Measurements from ENCODE around the gene CPNE7. TPM values are rescaled to one million over a fixed set of nuclear protein-coding genes. Genes with fewer than 3 reads are reported as not detected.
A peak's percentile ranks its signal among the peaks of the same experiment; 100 is the strongest.

CPNE7 gene
- polyA plus RNA-seq (2013) = 2.2 TPM

DNA sequence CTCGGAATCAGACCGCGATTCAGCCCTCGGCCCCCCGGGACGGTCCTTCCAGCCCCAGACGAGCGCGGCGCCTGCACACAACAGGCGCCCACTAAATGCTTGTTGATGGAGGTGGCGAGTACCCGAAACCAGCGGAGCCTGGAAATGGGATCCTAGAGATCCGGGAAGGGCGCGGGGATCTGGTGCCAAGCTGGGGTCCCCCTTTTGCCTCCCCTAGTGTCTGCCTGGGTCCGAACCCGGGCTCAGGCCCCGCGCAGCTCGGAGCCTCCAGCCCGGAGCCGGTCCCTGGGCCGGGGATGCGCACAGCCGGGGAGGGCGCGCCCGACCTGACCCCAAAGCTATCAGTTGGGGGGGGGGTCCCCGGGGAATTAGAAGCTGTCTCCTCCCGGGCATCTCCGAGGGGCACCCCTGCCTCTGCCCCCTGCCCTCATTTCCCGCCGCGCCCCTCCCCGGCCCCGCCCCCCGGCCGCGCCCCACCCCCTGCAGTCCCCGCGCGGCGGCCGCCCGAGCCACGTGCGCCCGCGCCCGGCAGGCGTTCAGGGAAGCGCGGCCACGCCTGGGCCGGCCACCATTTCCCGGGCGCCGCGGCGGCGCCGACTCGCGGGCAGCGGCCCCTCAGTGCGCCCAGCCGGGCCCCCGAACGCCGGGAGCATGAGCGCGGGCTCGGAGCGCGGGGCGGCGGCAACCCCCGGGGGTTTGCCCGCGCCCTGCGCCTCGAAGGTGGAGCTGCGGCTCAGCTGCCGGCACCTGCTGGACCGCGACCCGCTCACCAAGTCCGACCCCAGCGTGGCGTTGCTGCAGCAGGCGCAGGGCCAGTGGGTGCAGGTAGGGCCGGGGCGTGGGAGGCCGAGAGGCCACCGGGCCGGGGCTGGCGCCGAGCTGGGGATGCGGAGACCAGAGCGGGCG lies at the start of gene CPNE7:
Gene CPNE7 (plus strand): TSS at position 512 of the 906 bp plus-strand sequence. CDS start 140 bp downstream, at position 652.
- H3K4me3 ChIP-seq (ENCODE audit: control insufficient read depth in 1 of 7, extremely low read depth in 1 of 7, insufficient read depth in 4 of 7, low read depth in 2 of 7, low read length in 6 of 7) = peak within 1 kb of the TSS; percentile 1 to 64 (median 37)
- H3K36me3 ChIP-seq (ENCODE audit: control insufficient read depth in 4 of 4, insufficient read depth in 4 of 4, low read length in 3 of 4) = no peaks in the 10 kb centered on the region
- peaks cover 0 to 39% (median 36%) of the 10 kb centered on the region in 4 experiments for H3K4me1 ChIP-seq (ENCODE audit: control extremely low read depth in 1 of 4, control insufficient read depth in 4 of 4, insufficient read depth in 4 of 4, low read length in 3 of 4)
- ChIA-PET CTCF (interaction anchor here (0.7 to 1.2 kb wide), 4 partner anchors 27 to 122 kb away, joined by 3 to 4 read pairs (median 3); no protein-coding TSS in a partner anchor), POLR2A (no interaction called here)
- H3K27ac ChIP-seq (ENCODE audit: insufficient read depth in 1 of 2, low read depth in 1 of 2, low read length in 2 of 2, poor library complexity in 1 of 2, severe bottlenecking in 2 of 2) = no peak within 1 kb of the TSS
- DNase-seq = peak in 2 of 3 donors; percentile 22 to 26
- peaks cover 0 to 39% (median 2%) of the 10 kb centered on the region in 5 experiments for H3K27me3 ChIP-seq (replicated peaks in 2 of 5; ENCODE audit: control insufficient read depth in 4 of 5, insufficient read depth in 5 of 5, low read length in 4 of 5)
- under 1% methylated on average over 79 of the region's 103 CpGs for WGBS (ENCODE audit: insufficient coverage)
- H3K9me3 ChIP-seq (ENCODE audit: control extremely low read depth in 1 of 5, control insufficient read depth in 4 of 5, insufficient read depth in 2 of 5, low read depth in 1 of 5, low read length in 4 of 5) = peaks cover 0 to 9% (median 0%) of the 10 kb centered on the region in 5 experiments

DNA sequence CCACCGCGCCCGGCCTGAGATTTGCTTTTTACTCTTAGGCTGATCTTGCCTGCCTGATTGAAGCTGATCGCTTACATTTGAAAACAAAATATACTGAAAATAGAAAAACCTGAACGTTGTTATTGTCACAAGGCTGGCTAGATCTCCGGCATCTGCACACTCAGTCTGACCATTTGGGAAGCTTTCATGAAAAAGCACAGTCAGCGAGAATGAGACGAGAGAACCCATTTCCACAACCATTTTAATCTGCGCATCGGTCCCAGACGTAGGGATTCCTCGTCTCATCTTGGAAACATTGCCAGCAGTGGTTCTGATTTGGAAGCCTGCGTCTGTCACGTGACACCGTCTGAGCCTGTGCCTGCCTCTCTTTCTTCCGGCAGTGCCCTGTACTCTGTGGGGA lies 46.5 kb upstream of the CPNE7 start:
- DNase-seq = no peak
- H3K4me1 ChIP-seq (ENCODE audit: control extremely low read depth in 1 of 4, control insufficient read depth in 4 of 4, insufficient read depth in 4 of 4, low read length in 3 of 4) = peaks cover 4 to 12% (median 10%) of the 10 kb centered on the region in 4 experiments
- no peak overlapping the region for H3K27ac ChIP-seq (ENCODE audit: insufficient read depth in 1 of 2, low read depth in 1 of 2, low read length in 2 of 2, poor library complexity in 1 of 2, severe bottlenecking in 2 of 2)
- H3K9me3 ChIP-seq (ENCODE audit: control extremely low read depth in 1 of 5, control insufficient read depth in 4 of 5, insufficient read depth in 2 of 5, low read depth in 1 of 5, low read length in 4 of 5) = no peaks in the 10 kb centered on the region
- no peaks in the 10 kb centered on the region for H3K27me3 ChIP-seq (replicated peaks in 2 of 5; ENCODE audit: control insufficient read depth in 4 of 5, insufficient read depth in 5 of 5, low read length in 4 of 5)
- 92% methylated on average over 16 of the region's 16 CpGs for WGBS (ENCODE audit: insufficient coverage)
- H3K36me3 ChIP-seq (ENCODE audit: control insufficient read depth in 4 of 4, insufficient read depth in 4 of 4, low read length in 3 of 4) = peaks cover 13 to 78% (median 61%) of the 10 kb centered on the region in 4 experiments
- no peak overlapping the region for H3K4me3 ChIP-seq (ENCODE audit: control insufficient read depth in 1 of 7, extremely low read depth in 1 of 7, insufficient read depth in 4 of 7, low read depth in 2 of 7, low read length in 6 of 7)
- POLR2A ChIA-PET = interaction anchor here (0.6 kb wide), 1 partner anchor 41 kb away, joined by 4 read pairs; no protein-coding TSS in a partner anchor
- CTCF ChIA-PET = interaction anchor here (0.9 to 1.3 kb wide), 6 partner anchors 11 to 194 kb away, joined by 3 to 4 read pairs (median 3); no protein-coding TSS in a partner anchor

DNA sequence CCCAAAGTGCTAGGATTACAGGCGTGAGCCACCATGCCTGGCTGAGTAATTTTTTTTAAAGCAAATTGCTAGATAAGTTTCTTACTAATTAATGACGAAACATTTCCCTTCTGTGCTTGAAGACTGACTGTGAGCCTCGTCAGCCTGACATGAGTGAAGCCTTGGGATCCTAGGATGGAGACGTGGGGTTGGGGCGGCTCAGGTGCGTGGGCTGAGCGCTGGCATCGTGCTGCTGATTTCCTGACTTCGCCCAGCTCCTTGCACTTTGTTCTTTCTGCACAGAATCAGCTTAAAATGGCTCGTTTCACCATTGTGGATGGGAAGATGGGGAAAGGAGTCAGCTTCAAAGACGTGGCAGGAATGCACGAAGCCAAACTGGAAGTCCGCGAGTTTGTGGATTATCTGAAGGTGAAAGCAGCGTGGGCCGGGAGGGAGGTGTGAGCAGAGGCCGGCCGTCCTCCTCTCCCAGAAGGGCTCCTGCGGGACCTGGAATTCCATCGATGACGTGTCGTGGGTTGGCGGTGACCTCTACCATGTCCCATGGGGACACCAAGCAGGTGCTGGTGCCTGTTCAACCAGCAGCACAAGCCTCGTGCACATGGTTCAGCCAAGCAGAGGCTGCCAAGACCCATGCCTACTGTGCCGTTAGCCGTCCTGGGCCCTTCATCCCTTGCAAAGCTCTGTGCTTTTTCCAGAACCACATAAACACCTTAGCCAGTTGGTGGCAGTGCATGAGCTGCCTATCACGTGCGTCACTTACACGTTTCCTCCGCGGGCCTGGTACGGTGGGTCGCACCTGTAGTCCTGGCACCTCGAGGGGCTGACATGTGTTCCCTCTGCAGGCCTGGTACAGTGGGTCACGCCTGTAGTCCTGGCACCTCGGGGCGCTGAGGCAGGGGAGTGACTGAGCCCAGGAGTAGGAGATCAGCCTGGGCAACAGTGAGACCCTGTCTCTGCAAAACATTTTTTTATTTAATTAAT lies 44.9 kb upstream of the CPNE7 start:
- DNase-seq = no peak
- ChIA-PET CTCF (interaction anchor here (1.3 kb wide), 2 partner anchors 9 to 12 kb away, joined by 3 read pairs; no protein-coding TSS in a partner anchor), POLR2A (interaction anchor here (0.7 kb wide), 1 partner anchor 54 kb away, joined by 3 read pairs; no protein-coding TSS in a partner anchor)
- Histone ChIP-seq H3K27me3 (replicated peaks in 2 of 5; ENCODE audit: control insufficient read depth in 4 of 5, insufficient read depth in 5 of 5, low read length in 4 of 5) (no peaks in the 10 kb centered on the region), H3K9me3 (ENCODE audit: control extremely low read depth in 1 of 5, control insufficient read depth in 4 of 5, insufficient read depth in 2 of 5, low read depth in 1 of 5, low read length in 4 of 5) (no peaks in the 10 kb centered on the region), H3K27ac (ENCODE audit: insufficient read depth in 1 of 2, low read depth in 1 of 2, low read length in 2 of 2, poor library complexity in 1 of 2, severe bottlenecking in 2 of 2) (no peak overlapping the region), H3K36me3 (ENCODE audit: control insufficient read depth in 4 of 4, insufficient read depth in 4 of 4, low read length in 3 of 4) (peaks cover 10 to 72% (median 49%) of the 10 kb centered on the region in 4 experiments), H3K4me1 (ENCODE audit: control extremely low read depth in 1 of 4, control insufficient read depth in 4 of 4, insufficient read depth in 4 of 4, low read length in 3 of 4) (peaks cover 4 to 24% (median 24%) of the 10 kb centered on the region in 4 experiments), H3K4me3 (ENCODE audit: control insufficient read depth in 1 of 7, extremely low read depth in 1 of 7, insufficient read depth in 4 of 7, low read depth in 2 of 7, low read length in 6 of 7) (no peak overlapping the region)
- WGBS (ENCODE audit: insufficient coverage) = 97% methylated on average over 30 of the region's 37 CpGs

DNA sequence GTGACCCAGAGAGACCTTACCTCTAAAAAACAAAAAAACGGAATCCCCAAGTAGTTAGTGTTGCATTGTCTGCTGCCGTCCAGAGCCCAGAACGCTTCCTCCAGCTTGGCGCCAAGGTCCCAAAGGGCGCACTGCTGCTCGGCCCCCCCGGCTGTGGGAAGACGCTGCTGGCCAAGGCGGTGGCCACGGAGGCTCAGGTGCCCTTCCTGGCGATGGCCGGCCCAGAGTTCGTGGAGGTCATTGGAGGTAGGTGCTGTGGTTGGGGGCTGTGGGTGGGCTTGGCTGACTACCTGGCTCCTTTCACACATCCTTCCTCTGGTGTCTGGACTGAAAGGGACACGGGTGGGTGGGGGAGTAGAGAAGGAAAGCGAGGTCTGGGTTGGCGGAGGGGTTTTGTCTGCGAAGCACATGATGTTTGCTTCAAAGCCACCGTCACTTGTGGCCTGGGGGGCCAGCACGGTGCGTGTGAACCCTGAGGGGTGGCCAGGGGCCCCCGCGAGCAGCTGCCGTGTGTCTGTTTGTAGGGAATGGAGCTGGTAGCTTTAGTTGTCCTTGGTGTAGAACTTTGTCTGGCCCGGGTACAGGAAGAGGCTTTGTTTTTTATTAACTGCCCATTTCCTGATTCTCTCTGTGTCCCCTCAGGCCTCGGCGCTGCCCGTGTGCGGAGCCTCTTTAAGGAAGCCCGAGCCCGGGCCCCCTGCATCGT lies 43.6 kb upstream of the CPNE7 start:
- Histone ChIP-seq H3K27ac (ENCODE audit: insufficient read depth in 1 of 2, low read depth in 1 of 2, low read length in 2 of 2, poor library complexity in 1 of 2, severe bottlenecking in 2 of 2) (no peak overlapping the region), H3K9me3 (ENCODE audit: control extremely low read depth in 1 of 5, control insufficient read depth in 4 of 5, insufficient read depth in 2 of 5, low read depth in 1 of 5, low read length in 4 of 5) (no peaks in the 10 kb centered on the region), H3K4me1 (ENCODE audit: control extremely low read depth in 1 of 4, control insufficient read depth in 4 of 4, insufficient read depth in 4 of 4, low read length in 3 of 4) (peaks cover 4 to 25% (median 24%) of the 10 kb centered on the region in 4 experiments), H3K4me3 (ENCODE audit: control insufficient read depth in 1 of 7, extremely low read depth in 1 of 7, insufficient read depth in 4 of 7, low read depth in 2 of 7, low read length in 6 of 7) (no peak overlapping the region), H3K27me3 (replicated peaks in 2 of 5; ENCODE audit: control insufficient read depth in 4 of 5, insufficient read depth in 5 of 5, low read length in 4 of 5) (no peaks in the 10 kb centered on the region), H3K36me3 (ENCODE audit: control insufficient read depth in 4 of 4, insufficient read depth in 4 of 4, low read length in 3 of 4) (peaks cover 6 to 66% (median 43%) of the 10 kb centered on the region in 4 experiments)
- DNase-seq = no peak
- POLR2A ChIA-PET = interaction anchor here (0.7 kb wide), 1 partner anchor 52 kb away, joined by 3 read pairs; no protein-coding TSS in a partner anchor
- 96% methylated on average over 21 of the region's 31 CpGs for WGBS (ENCODE audit: insufficient coverage)
- CTCF ChIA-PET = interaction anchor here (0.7 to 1.4 kb wide), 3 partner anchors 10 to 25 kb away, joined by 3 to 4 read pairs (median 4); no protein-coding TSS in a partner anchor

DNA sequence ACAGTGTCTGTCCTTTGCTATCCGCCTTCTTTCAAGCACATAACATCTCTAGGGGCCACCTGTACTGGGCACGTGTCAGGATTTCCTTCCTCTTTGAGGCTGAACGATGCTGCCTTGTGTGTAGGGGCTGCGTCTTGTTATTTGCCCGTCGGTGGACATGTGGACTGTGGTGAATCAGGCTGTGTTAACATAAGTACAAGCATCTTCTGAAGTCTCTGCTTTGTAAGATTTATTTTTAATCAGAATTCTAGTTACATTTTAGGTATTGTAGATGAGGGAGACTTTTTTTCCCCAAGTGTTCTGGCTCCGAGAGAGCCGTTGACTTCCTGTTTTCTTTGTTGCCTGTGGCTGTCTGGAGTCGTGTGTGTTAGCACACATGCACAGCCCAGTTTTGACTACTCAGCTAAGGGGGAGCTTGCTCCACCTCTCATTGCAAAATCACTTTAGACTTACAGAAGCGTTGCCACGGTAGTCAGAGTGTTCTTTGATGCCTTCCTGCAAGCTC lies 41.3 kb upstream of the CPNE7 start:
- peaks cover 4 to 25% (median 24%) of the 10 kb centered on the region in 4 experiments for H3K4me1 ChIP-seq (ENCODE audit: control extremely low read depth in 1 of 4, control insufficient read depth in 4 of 4, insufficient read depth in 4 of 4, low read length in 3 of 4)
- CTCF ChIA-PET = no interaction called here
- peaks cover 6 to 69% (median 45%) of the 10 kb centered on the region in 4 experiments for H3K36me3 ChIP-seq (ENCODE audit: control insufficient read depth in 4 of 4, insufficient read depth in 4 of 4, low read length in 3 of 4)
- no peaks in the 10 kb centered on the region for H3K9me3 ChIP-seq (ENCODE audit: control extremely low read depth in 1 of 5, control insufficient read depth in 4 of 5, insufficient read depth in 2 of 5, low read depth in 1 of 5, low read length in 4 of 5)
- H3K4me3 ChIP-seq (ENCODE audit: control insufficient read depth in 1 of 7, extremely low read depth in 1 of 7, insufficient read depth in 4 of 7, low read depth in 2 of 7, low read length in 6 of 7) = peak overlapping the region in 5 of 7 experiments; percentile 4 to 44 (median 41)
- peak; percentile 83 to 97 (median 94) for DNase-seq
- 0% methylated on average over 9 of the region's 11 CpGs for WGBS (ENCODE audit: insufficient coverage)
- POLR2A ChIA-PET = no interaction called here
- H3K27ac ChIP-seq (ENCODE audit: insufficient read depth in 1 of 2, low read depth in 1 of 2, low read length in 2 of 2, poor library complexity in 1 of 2, severe bottlenecking in 2 of 2) = peak overlapping the region; percentile 4 to 67
- no peaks in the 10 kb centered on the region for H3K27me3 ChIP-seq (replicated peaks in 2 of 5; ENCODE audit: control insufficient read depth in 4 of 5, insufficient read depth in 5 of 5, low read length in 4 of 5)

DNA sequence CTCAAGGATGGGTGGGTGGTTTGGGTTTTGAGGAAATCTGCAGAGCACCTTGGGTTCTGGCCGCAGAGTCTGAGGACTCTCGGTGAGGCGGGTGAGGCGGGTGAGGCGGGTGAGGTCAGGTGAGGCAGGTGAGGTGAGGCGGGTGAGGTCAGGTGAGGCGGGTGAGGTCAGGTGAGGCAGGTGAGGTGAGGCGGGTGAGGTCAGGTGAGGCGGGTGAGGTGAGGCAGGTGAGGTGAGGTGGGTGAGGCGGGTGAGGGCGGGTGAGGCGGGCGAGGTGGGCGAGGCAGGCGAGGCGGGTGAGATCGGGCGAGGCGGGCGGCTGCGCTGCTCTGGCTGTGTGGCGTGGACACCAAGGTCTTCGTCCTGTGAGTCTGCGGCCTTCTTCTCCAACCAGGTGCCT lies 39.2 kb upstream of the CPNE7 start:
- peaks cover 4 to 25% (median 24%) of the 10 kb centered on the region in 4 experiments for H3K4me1 ChIP-seq (ENCODE audit: control extremely low read depth in 1 of 4, control insufficient read depth in 4 of 4, insufficient read depth in 4 of 4, low read length in 3 of 4)
- WGBS (ENCODE audit: insufficient coverage) = 100% methylated on average over 6 of the region's 24 CpGs
- no peaks in the 10 kb centered on the region for H3K9me3 ChIP-seq (ENCODE audit: control extremely low read depth in 1 of 5, control insufficient read depth in 4 of 5, insufficient read depth in 2 of 5, low read depth in 1 of 5, low read length in 4 of 5)
- H3K27ac ChIP-seq (ENCODE audit: insufficient read depth in 1 of 2, low read depth in 1 of 2, low read length in 2 of 2, poor library complexity in 1 of 2, severe bottlenecking in 2 of 2) = no peak overlapping the region
- ChIA-PET POLR2A (no interaction called here), CTCF (interaction anchor here (1.4 to 1.5 kb wide), 2 partner anchors 16 to 25 kb away, joined by 3 read pairs; no protein-coding TSS in a partner anchor)
- no peaks in the 10 kb centered on the region for H3K27me3 ChIP-seq (replicated peaks in 2 of 5; ENCODE audit: control insufficient read depth in 4 of 5, insufficient read depth in 5 of 5, low read length in 4 of 5)
- H3K4me3 ChIP-seq (ENCODE audit: control insufficient read depth in 1 of 7, extremely low read depth in 1 of 7, insufficient read depth in 4 of 7, low read depth in 2 of 7, low read length in 6 of 7) = no peak overlapping the region
- DNase-seq = no peak
- peaks cover 0 to 67% (median 43%) of the 10 kb centered on the region in 4 experiments for H3K36me3 ChIP-seq (ENCODE audit: control insufficient read depth in 4 of 4, insufficient read depth in 4 of 4, low read length in 3 of 4)
